HG02678 (cell line): ENCODE measurements around the gene ITPRID1.
"Not testable (repeated sequence)": the region's sequence is repeated elsewhere in the genome, so short reads cannot be mapped to it uniquely, and the experiment has no call there.

ENCODE experiments used
- ATAC-seq: cut with Tn5 transposase; IDR thresholded peaks from one replicate; pipeline ENCODE4 v1.9.1; 2021; ENCODE audit warnings: mild to moderate bottlenecking, moderate library complexity; ENCODE audit not compliant: unreplicated experiment

The ITPRID1 gene

DNA sequence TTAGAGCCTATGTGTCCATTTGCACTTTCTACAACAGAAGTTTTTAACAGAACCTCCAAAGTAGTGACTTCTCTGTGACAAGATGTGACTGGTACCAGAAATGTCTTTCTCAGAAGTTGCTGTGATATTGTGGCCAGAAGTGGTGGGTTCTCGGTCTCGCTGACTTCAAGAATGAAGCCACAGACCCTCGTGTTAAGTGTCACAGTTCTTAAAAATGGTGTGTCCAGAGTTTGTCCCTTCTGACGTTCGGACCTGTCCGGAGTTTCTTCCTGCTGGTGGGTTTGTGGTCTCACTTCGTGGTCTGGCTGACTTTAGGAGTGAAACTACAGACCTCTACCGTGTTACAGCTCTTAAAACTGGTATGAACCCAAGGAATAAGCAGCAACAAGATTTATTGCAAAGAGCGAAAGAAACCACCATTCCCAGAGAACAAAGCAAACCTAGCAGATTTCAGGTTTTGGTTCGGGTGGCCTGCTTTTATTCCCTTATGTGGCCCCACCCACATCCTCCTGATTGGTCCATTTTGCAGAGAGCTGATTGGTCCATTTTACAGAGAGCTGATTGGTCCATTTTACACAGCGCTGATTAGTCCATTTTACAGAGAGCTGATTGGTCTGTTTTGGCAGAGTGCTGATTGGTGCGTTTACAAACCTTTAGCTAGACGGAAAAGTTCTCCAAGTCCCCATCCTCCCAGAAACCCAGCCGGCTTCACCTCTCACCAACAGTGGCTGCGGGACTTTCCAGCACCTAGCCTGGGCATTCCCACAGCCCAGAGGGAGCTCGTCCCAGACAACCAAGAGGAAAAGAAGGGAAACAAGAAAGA is 3.0 kb downstream of the ITPRID1 start:
- ATAC-seq, result no peak

DNA sequence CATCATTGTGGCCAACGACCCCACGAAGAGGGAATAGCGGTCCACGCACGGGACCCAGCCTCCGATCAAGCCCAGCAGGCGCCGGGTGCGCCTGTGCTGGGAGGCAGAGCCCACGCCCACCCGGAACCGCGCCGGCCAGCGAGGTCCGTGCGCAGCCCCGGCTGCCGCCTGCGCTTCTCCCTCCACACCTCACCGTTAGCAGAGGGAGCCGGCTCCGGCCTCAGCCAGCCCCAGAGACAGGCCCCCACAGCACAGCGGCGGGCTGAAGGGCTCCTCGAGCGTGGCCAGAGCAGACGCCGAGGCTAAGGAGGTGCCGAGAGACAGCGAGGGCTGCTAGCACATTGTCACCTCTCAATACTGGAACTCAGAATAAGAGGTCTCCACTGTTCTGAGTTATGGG is 3.6 kb downstream of the ITPRID1 start:
- ATAC-seq, result no peak

DNA sequence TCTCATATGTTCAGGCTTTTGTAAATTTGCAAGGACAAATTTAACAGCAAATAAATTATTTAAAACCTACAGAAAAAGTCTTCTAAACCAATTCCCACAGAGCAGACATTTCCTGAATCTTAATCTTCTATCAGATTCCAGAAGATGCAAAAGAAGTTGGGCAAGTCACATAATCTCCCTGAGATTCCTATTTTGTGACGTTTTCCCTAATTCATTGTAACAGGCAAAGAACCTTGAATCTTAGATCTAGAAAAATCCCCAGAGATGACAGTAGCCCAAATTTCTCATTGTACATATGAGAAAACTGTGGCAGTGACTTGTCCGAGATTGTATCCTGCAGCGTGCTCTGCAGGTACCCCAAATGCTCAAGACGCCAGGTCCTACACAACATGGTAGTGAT is 4.9 kb downstream of the ITPRID1 start:
- no peak for ATAC-seq

- ATAC-seq, result no peak
Observed at GRCh38 chr7:31521336-31522010, 7.6 kb downstream of the ITPRID1 start.

DNA sequence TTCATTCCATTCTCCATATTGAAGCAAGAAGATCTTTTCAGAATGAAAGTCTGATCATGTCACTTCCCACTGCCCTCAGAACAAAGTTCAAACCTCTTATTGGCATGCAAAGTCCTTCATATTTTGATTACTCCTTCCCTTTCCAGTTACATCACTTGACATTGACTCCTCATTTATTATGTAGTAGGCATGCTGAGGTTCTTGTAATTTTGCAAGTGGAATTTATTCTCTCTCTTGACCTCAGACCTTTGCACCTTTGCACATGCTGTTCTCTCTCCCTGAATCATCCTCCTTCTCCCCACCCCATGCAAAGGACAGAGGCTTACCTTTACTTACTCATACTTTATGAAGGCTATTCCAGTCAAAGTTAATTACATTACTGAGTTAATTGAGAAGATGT is 13.0 kb downstream of the ITPRID1 start:
- ATAC-seq, result no peak

- ATAC-seq, result no peak
Observed at GRCh38 chr7:31529103-31529502, 15.2 kb downstream of the ITPRID1 start.

- not testable (repeated sequence) for ATAC-seq
Observed at GRCh38 chr7:31540651-31541185, 26.8 kb downstream of the ITPRID1 start.

- ATAC-seq, result no peak
Observed at GRCh38 chr7:31545549-31545948, 31.7 kb downstream of the ITPRID1 start.

- ATAC-seq, result no peak
Observed at GRCh38 chr7:31549611-31550010, 35.7 kb downstream of the ITPRID1 start.

GRCh38 chr7:31550432-31550831 is 36.5 kb downstream of the ITPRID1 start:
- no peak for ATAC-seq

DNA sequence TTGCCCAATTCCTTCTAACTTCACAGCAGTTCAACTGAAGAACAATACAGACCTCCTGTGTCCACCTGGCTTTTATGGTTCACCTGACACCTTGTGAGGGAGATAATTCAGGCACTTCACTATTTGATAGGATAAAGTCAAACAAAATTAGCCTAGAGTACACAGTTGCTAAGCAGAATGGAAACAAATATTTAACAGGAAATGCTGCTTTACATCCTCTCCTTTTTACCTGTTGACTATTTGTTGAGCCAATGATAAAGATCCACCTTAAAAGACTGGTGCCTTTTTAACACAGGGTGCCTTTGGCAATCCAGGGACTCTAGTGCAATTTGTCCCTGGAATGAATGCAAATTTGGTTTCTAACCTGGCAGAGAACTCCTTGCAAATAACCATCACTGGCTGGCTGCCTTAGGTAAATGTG is 39.8 kb downstream of the ITPRID1 start:
- ATAC-seq, result no peak

- no peak for ATAC-seq
Observed at GRCh38 chr7:31562002-31562401, 48.1 kb downstream of the ITPRID1 start.

DNA sequence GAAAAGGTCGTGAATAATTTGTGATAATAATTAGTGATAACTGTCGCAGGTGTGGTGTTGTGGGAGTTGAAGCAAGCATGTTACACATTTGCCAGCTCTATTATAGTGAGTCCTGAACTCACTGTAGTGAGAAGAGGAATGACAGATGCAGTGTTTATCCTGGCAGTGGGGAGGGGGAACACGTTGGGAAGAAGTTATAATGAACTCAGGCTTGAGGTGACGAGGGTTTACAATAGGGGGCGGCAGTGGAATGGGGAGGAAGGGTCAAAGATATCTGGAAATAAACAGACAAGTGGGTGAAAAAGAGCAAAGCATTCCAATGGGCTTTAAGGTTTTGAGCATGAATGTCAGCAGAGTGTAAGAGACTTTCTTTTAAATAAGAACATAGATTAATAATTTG is 49.6 kb downstream of the ITPRID1 start:
- no peak for ATAC-seq

GRCh38 chr7:31563951-31564350 is 50.1 kb downstream of the ITPRID1 start:
- ATAC-seq, result no peak

GRCh38 chr7:31564661-31565060 is 50.8 kb downstream of the ITPRID1 start:
- ATAC-seq, result no peak

- ATAC-seq, result no peak
Observed at GRCh38 chr7:31569528-31569927, 55.6 kb downstream of the ITPRID1 start.

- no peak for ATAC-seq
Observed at GRCh38 chr7:31583526-31583925, 69.6 kb downstream of the ITPRID1 start.

- no peak for ATAC-seq
Observed at GRCh38 chr7:31583942-31584341, 70.1 kb downstream of the ITPRID1 start.

GRCh38 chr7:31595390-31595789 is 81.5 kb downstream of the ITPRID1 start:
- no peak for ATAC-seq

DNA sequence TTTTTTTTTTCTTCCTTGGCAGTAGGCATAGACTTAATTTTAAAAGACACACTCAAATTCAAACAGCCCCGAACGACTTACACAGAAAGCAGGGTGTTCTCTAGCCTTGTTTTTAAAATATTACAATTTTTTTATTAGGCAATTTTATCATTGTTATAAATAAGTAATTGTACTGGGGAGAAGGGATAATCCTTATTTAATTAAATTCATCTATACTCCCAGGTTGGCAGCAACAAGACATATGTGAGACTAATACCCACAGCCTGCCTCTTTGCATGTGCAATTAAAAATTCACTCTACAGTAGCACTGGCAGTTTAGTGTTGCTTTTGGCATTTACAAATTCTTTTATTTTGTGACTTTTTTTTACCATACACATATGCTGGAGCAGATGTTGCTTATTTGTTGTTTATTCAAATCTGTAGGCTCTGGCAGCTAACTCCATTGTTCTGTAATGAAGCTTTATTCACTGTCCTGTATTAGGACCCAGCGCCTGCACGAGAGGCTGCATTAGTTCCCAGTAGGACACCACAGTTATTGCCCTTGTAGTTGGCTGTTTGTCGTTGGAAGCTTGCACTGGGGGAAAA is 88.2 kb downstream of the ITPRID1 start:
- no peak for ATAC-seq

- no peak for ATAC-seq
Observed at GRCh38 chr7:31603046-31603445, 89.2 kb downstream of the ITPRID1 start.

- ATAC-seq, result no peak
Observed at GRCh38 chr7:31613604-31614003, 99.7 kb downstream of the ITPRID1 start.
